Astrocyte (in vitro differentiated cells and primary cell): ENCODE measurements around the gene PRR35. TPM values are rescaled to one million over a fixed set of nuclear protein-coding genes. Genes with fewer than 3 reads are reported as not detected.
A peak's percentile ranks its signal among the peaks of the same experiment; 100 is the strongest.

Experiments used
- DNase-seq: peaks from one replicate; pipeline ENCODE4 v3.0.0-alpha.2; 2010; ENCODE audit warnings: low read depth
- FAIRE-seq: peaks from 2 replicates; lab custom pipeline; 2011; peaks lifted over from hg19 to GRCh38; lab: Jason Lieb, UNC
- H2AFZ ChIP-seq: 2 replicates; pipeline ENCODE4 v1.6.0; 2012; ENCODE audit warnings: low read depth, low read length, inconsistent platforms
- H3K27ac ChIP-seq: 2 replicates; pipeline ENCODE4 v1.5.1; 2011; ENCODE audit warnings: low read depth, low read length, inconsistent platforms
- H3K27me3 ChIP-seq: 2 replicates; pipeline ENCODE4 v1.6.0; 2011; ENCODE audit warnings: low read length, inconsistent platforms; ENCODE audit not compliant: insufficient read depth
- H3K36me3 ChIP-seq: 2 replicates; pipeline ENCODE4 v1.5.1; 2011; ENCODE audit warnings: low read length, inconsistent platforms; ENCODE audit not compliant: insufficient read depth
- H3K4me1 ChIP-seq: 2 replicates; pipeline ENCODE4 v1.5.1; 2011; ENCODE audit warnings: low read length, inconsistent platforms; ENCODE audit not compliant: insufficient read depth
- H3K4me2 ChIP-seq: 2 replicates; pipeline ENCODE4 v1.6.0; 2012; ENCODE audit warnings: low read length, inconsistent platforms
- H3K4me3 ChIP-seq: 2 replicates; pipeline ENCODE4 v1.5.1; 2011; ENCODE audit warnings: low read depth, mild to moderate bottlenecking, low read length, inconsistent platforms; ENCODE audit not compliant: insufficient read depth
- H3K79me2 ChIP-seq: 2 replicates; pipeline ENCODE4 v1.6.0; 2012; ENCODE audit warnings: mild to moderate bottlenecking, low read length, inconsistent platforms; ENCODE audit not compliant: insufficient read depth
- H3K9ac ChIP-seq: 2 replicates; pipeline ENCODE4 v1.6.0; 2012; ENCODE audit warnings: mild to moderate bottlenecking, low read length, inconsistent platforms
- H3K9me3 ChIP-seq: 2 replicates; pipeline ENCODE4 v1.5.1; 2012; ENCODE audit warnings: low read depth, mild to moderate bottlenecking, low read length, inconsistent platforms; ENCODE audit not compliant: insufficient read depth
- H4K20me1 ChIP-seq: 2 replicates; pipeline ENCODE4 v1.6.0; 2012; ENCODE audit warnings: low read length, inconsistent platforms; ENCODE audit not compliant: insufficient read depth
- H3K27ac Mint-ChIP-seq: one replicate; pipeline ENCODE4 v1.8.0; 2021; ENCODE audit warnings: mild to moderate bottlenecking, mixed read lengths; ENCODE audit not compliant: unreplicated experiment
- H3K27me3 Mint-ChIP-seq: one replicate; pipeline ENCODE4 v1.8.0; 2021; ENCODE audit warnings: low read depth, mixed read lengths; ENCODE audit not compliant: unreplicated experiment
- H3K36me3 Mint-ChIP-seq: one replicate; pipeline ENCODE4 v1.8.0; 2021; ENCODE audit warnings: low read depth, mixed read lengths; ENCODE audit not compliant: unreplicated experiment
- H3K4me1 Mint-ChIP-seq: one replicate; pipeline ENCODE4 v1.8.0; 2021; ENCODE audit warnings: low read depth, mixed read lengths; ENCODE audit not compliant: unreplicated experiment
- H3K4me3 Mint-ChIP-seq: one replicate; pipeline ENCODE4 v1.8.0; 2021; ENCODE audit warnings: mild to moderate bottlenecking, moderate library complexity, mixed read lengths; ENCODE audit not compliant: unreplicated experiment
- H3K9me3 Mint-ChIP-seq: one replicate; pipeline ENCODE4 v1.8.0; 2021; ENCODE audit warnings: mild to moderate bottlenecking, mixed read lengths; ENCODE audit not compliant: unreplicated experiment
- CTCF ChIP-seq: IDR thresholded peaks from 2 replicates; pipeline ENCODE4 v1.5.1; 2011; ENCODE audit warnings: low read depth, mild to moderate bottlenecking, inconsistent platforms, low read length, moderate library complexity; ENCODE audit not compliant: insufficient read depth
- EZH2 ChIP-seq: IDR thresholded peaks from 2 replicates; pipeline ENCODE4 v1.6.1; 2012; ENCODE audit warnings: mild to moderate bottlenecking, low read length, inconsistent platforms; ENCODE audit not compliant: insufficient read depth
- total RNA-seq: library from RNA; stranded (reverse); gene quantifications from 2 replicates; pipeline ENCODE4 v1.2.1, GENCODE V29; 2021

Gene PRR35
- total RNA-seq, 1 donor from 2014 or later: 0.09 TPM

- H3K27me3 Mint-ChIP-seq: no peaks in the 10 kb centered on the region
- DNase-seq (peak; percentile 67), FAIRE-seq (no peak)
- peaks cover 2% of the 10 kb centered on the region for H3K36me3 Mint-ChIP-seq
- peak overlapping the region; percentile 87 for H3K9ac ChIP-seq
- no peaks in the 10 kb centered on the region for H3K9me3 Mint-ChIP-seq
- H3K79me2 ChIP-seq: peaks cover 48% of the 10 kb centered on the region
- H3K27ac Mint-ChIP-seq: peak overlapping the region; percentile 86
- peak overlapping the region; percentile 90 for H3K4me3 Mint-ChIP-seq
- peak overlapping the region; percentile 73 for H3K4me3 ChIP-seq
- peaks cover 11% of the 10 kb centered on the region for H3K4me1 Mint-ChIP-seq
- H3K4me1 ChIP-seq: peaks cover 15% of the 10 kb centered on the region
- H3K36me3 ChIP-seq: no peaks in the 10 kb centered on the region
- H2AFZ ChIP-seq: peak overlapping the region; percentile 98
- TF ChIP-seq EZH2: no peak
- no peak for TF ChIP-seq CTCF
- H3K27ac ChIP-seq: peak overlapping the region; percentile 98
- H3K27me3 ChIP-seq: no peaks in the 10 kb centered on the region
- peak overlapping the region; percentile 87 for H3K4me2 ChIP-seq
- no peaks in the 10 kb centered on the region for H3K9me3 ChIP-seq
- peaks cover 50% of the 10 kb centered on the region for H4K20me1 ChIP-seq
Measured at GRCh38 chr16:588639-588888, 28.4 kb downstream of the PRR35 start.

GRCh38 chr16:588889-589657, 28.9 kb downstream of the PRR35 start:
- H3K9me3 Mint-ChIP-seq: no peaks in the 10 kb centered on the region
- H3K27me3 Mint-ChIP-seq: no peaks in the 10 kb centered on the region
- Histone ChIP-seq H4K20me1 (peaks cover 55% of the 10 kb centered on the region), H3K9ac (peak overlapping the region; percentile 87), H3K36me3 (no peaks in the 10 kb centered on the region), H3K4me1 (peaks cover 15% of the 10 kb centered on the region), H3K27ac (peak overlapping the region; percentile 98), H2AFZ (peak overlapping the region; percentile 98), H3K4me2 (peak overlapping the region; percentile 87), H3K9me3 (no peaks in the 10 kb centered on the region), H3K27me3 (no peaks in the 10 kb centered on the region), H3K4me3 (peak overlapping the region; percentile 73), H3K79me2 (peaks cover 53% of the 10 kb centered on the region)
- no peak for FAIRE-seq
- TF ChIP-seq EZH2: no peak
- TF ChIP-seq CTCF: no peak
- H3K36me3 Mint-ChIP-seq: peaks cover 2% of the 10 kb centered on the region
- DNase-seq: peak; percentile 86
- peak overlapping the region; percentile 100 for H3K27ac Mint-ChIP-seq
- H3K4me3 Mint-ChIP-seq: peak overlapping the region; percentile 96
- H3K4me1 Mint-ChIP-seq: peaks cover 11% of the 10 kb centered on the region

- peak within 1 kb of the TSS; percentile 100 for H3K27ac Mint-ChIP-seq
- DNase-seq (peak; percentile 92), FAIRE-seq (no peak)
- H3K4me1 ChIP-seq: peaks cover 15% of the 10 kb centered on the region
- peak within 1 kb of the TSS; percentile 96 for H3K4me3 Mint-ChIP-seq
- H3K27me3 Mint-ChIP-seq: no peaks in the 10 kb centered on the region
- H3K9ac ChIP-seq: peak within 1 kb of the TSS; percentile 87
- no peaks in the 10 kb centered on the region for H3K9me3 ChIP-seq
- peak within 1 kb of the TSS; percentile 98 for H2AFZ ChIP-seq
- peak within 1 kb of the TSS; percentile 98 for H3K27ac ChIP-seq
- H3K4me1 Mint-ChIP-seq: peaks cover 11% of the 10 kb centered on the region
- peaks cover 61% of the 10 kb centered on the region for H4K20me1 ChIP-seq
- H3K9me3 Mint-ChIP-seq: no peaks in the 10 kb centered on the region
- no peaks in the 10 kb centered on the region for H3K27me3 ChIP-seq
- H3K4me2 ChIP-seq: peak within 1 kb of the TSS; percentile 100
- H3K36me3 ChIP-seq: no peaks in the 10 kb centered on the region
- peak within 1 kb of the TSS; percentile 78 for H3K4me3 ChIP-seq
- H3K79me2 ChIP-seq: peaks cover 60% of the 10 kb centered on the region
- no peak for TF ChIP-seq CTCF
- no peak for TF ChIP-seq EZH2
- H3K36me3 Mint-ChIP-seq: peaks cover 2% of the 10 kb centered on the region
Measured at GRCh38 chr16:589658-590187, 29.5 kb downstream of the PRR35 start, which contains the start of gene RAB40C. Gene RAB40C, plus strand, starts transcription at chr16:590066. Its CDS starts 226 bp downstream, at chr16:590292.
